Smooth muscle cell of the brain vasculature (primary cell): ENCODE results near the gene KRTAP4-11.
"Not testable (repeated sequence)": the region's sequence is repeated elsewhere in the genome, so short reads cannot be mapped to it uniquely, and the experiment has no call there.

Experiments
- DNase-seq: peaks from one replicate; pipeline ENCODE4 v3.0.0-alpha.2; 2012; ENCODE audit warnings: low read depth, low spot score

The KRTAP4-11 gene

GRCh38 chr17:41117846-41118386 is at the start of gene KRTAP4-11:
Gene KRTAP4-11, minus strand, starts transcription at chr17:41118373. Its CDS starts 58 bp downstream, at chr17:41118315.
- not testable (repeated sequence) for DNase-seq

GRCh38 chr17:41167561-41167960 is 49.4 kb upstream of the KRTAP4-11 start:
- no peak for DNase-seq

- no peak for DNase-seq
These were observed 45.7 kb upstream of the KRTAP4-11 start for GRCh38 chr17:41163828-41164227.

GRCh38 chr17:41160648-41161047 is 42.5 kb upstream of the KRTAP4-11 start, which contains the start of gene KRTAP4-4:
Gene KRTAP4-4, minus strand, starts transcription at chr17:41160748. Its CDS starts 57 bp downstream, at chr17:41160691.
- no peak for DNase-seq

- not testable (repeated sequence) for DNase-seq
These were observed 42.0 kb upstream of the KRTAP4-11 start for GRCh38 chr17:41160190-41160589.

- no peak for DNase-seq
These were observed 35.7 kb upstream of the KRTAP4-11 start for GRCh38 chr17:41153856-41154255.

- DNase-seq, result no peak
These were observed 33.4 kb upstream of the KRTAP4-11 start for GRCh38 chr17:41151525-41151924.

- DNase-seq, result no peak
These were observed 31.9 kb upstream of the KRTAP4-11 start for GRCh38 chr17:41150026-41150425.

- DNase-seq, result no peak
These were observed 31.4 kb upstream of the KRTAP4-11 start, which contains the start of gene KRTAP4-5 for GRCh38 chr17:41149652-41149985. Gene KRTAP4-5, minus strand, starts transcription at chr17:41149825. Its CDS starts 58 bp downstream, at chr17:41149767.

GRCh38 chr17:41148971-41149651 is 30.9 kb upstream of the KRTAP4-11 start:
- DNase-seq, result not testable (repeated sequence)

- DNase-seq, result no peak
These were observed 29.5 kb upstream of the KRTAP4-11 start for GRCh38 chr17:41147531-41148204.

- no peak for DNase-seq
These were observed 27.1 kb upstream of the KRTAP4-11 start for GRCh38 chr17:41145261-41145660.

- no peak for DNase-seq
These were observed 26.7 kb upstream of the KRTAP4-11 start for GRCh38 chr17:41144846-41145245.

- no peak for DNase-seq
These were observed 23.2 kb upstream of the KRTAP4-11 start for GRCh38 chr17:41141361-41141760.

GRCh38 chr17:41140360-41141131 is 22.4 kb upstream of the KRTAP4-11 start, which contains the start of gene KRTAP4-6:
Gene KRTAP4-6, minus strand, starts transcription at chr17:41140544. Its CDS starts 57 bp downstream, at chr17:41140487.
- no peak for DNase-seq

GRCh38 chr17:41139865-41140264 is 21.7 kb upstream of the KRTAP4-11 start:
- not testable (repeated sequence) for DNase-seq

GRCh38 chr17:41133880-41134735 is 15.9 kb upstream of the KRTAP4-11 start:
- no peak for DNase-seq

GRCh38 chr17:41131979-41132378 is 13.8 kb upstream of the KRTAP4-11 start:
- DNase-seq, result no peak

- DNase-seq, result no peak
These were observed 9.2 kb upstream of the KRTAP4-11 start for GRCh38 chr17:41127371-41127770.

GRCh38 chr17:41126412-41126811 is 8.2 kb upstream of the KRTAP4-11 start:
- DNase-seq, result no peak

- no peak for DNase-seq
These were observed 6.9 kb upstream of the KRTAP4-11 start for GRCh38 chr17:41125064-41125463.
